GM19372 (cell line): ENCODE data around the gene GRAMD1B.

Experiments used
- ATAC-seq: cut with Tn5 transposase; IDR thresholded peaks from one replicate; pipeline ENCODE4 v1.9.1; 2021; ENCODE audit warnings: mild to moderate bottlenecking, low read depth, moderate library complexity; ENCODE audit not compliant: unreplicated experiment

Gene GRAMD1B

GRCh38 chr11:123525511-123525918 is 95.4 kb downstream of the GRAMD1B start:
- ATAC-seq, result no peak

GRCh38 chr11:123526027-123526805 is 96.1 kb downstream of the GRAMD1B start:
- no peak for ATAC-seq

GRCh38 chr11:123526918-123527317 is 96.8 kb downstream of the GRAMD1B start:
- ATAC-seq, result no peak

- no peak for ATAC-seq
These were observed 97.5 kb downstream of the GRAMD1B start for GRCh38 chr11:123527526-123527925.

GRCh38 chr11:123527947-123528346 is 97.9 kb downstream of the GRAMD1B start:
- no peak for ATAC-seq

- ATAC-seq, result no peak
These were observed 101.3 kb downstream of the GRAMD1B start for GRCh38 chr11:123531325-123531724.

GRCh38 chr11:123532131-123532530 is 102.1 kb downstream of the GRAMD1B start:
- ATAC-seq, result no peak

- no peak for ATAC-seq
These were observed 105.3 kb downstream of the GRAMD1B start for GRCh38 chr11:123535401-123535800.

- ATAC-seq, result no peak
These were observed 106.8 kb downstream of the GRAMD1B start for GRCh38 chr11:123536690-123537437.

- ATAC-seq, result no peak
These were observed 107.7 kb downstream of the GRAMD1B start for GRCh38 chr11:123537726-123538125.

- ATAC-seq, result no peak
These were observed 113.7 kb downstream of the GRAMD1B start for GRCh38 chr11:123543797-123544196.

GRCh38 chr11:123544631-123545375 is 114.7 kb downstream of the GRAMD1B start:
- ATAC-seq, result no peak

GRCh38 chr11:123545726-123546270 is 115.7 kb downstream of the GRAMD1B start:
- no peak for ATAC-seq

GRCh38 chr11:123546515-123546914 is 116.4 kb downstream of the GRAMD1B start:
- no peak for ATAC-seq

GRCh38 chr11:123547180-123547579 is 117.1 kb downstream of the GRAMD1B start:
- peak; percentile 94 for ATAC-seq

- ATAC-seq, result no peak
These were observed 118.7 kb downstream of the GRAMD1B start for GRCh38 chr11:123548774-123549173.

GRCh38 chr11:123549926-123550917 is 120.2 kb downstream of the GRAMD1B start:
- no peak for ATAC-seq

- ATAC-seq, result no peak
These were observed 121.0 kb downstream of the GRAMD1B start for GRCh38 chr11:123551079-123551478.

- ATAC-seq, result no peak
These were observed 126.6 kb downstream of the GRAMD1B start for GRCh38 chr11:123556633-123557032.
